Islet of Langerhans (tissue), 1 donor: ENCODE data around the gene PRDX5.

Experiments
- FAIRE-seq: peaks from one replicate; lab custom pipeline; 2011; peaks lifted over from hg19 to GRCh38; lab: Jason Lieb, UNC

The PRDX5 gene

GRCh38 chr11:64349025-64349387 lies 31.1 kb downstream of the PRDX5 start:
- no peak for FAIRE-seq

DNA sequence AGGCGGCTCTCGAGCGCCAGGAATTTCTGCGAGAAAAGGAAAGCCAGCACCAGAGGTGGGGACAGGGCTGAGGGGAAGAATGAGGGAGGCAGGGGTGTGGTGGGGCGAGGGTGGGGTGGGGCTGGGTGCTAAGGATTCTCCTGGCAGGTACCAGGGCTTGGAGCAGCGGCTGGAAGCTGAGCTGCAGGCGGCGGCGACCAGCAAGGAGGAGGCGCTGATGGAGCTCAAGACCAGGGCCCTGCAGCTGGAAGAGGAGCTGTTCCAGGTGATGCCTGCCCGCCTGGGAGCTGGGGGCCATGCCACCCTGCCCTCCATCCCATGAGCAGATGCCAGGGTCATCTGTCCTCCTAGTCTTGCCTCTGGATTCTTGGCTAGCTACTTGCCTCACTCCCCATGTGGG lies 31.5 kb downstream of the PRDX5 start:
- no peak for FAIRE-seq

GRCh38 chr11:64351136-64351631 lies 33.3 kb downstream of the PRDX5 start:
- no peak for FAIRE-seq

GRCh38 chr11:64352099-64352994 lies 34.4 kb downstream of the PRDX5 start:
- no peak for FAIRE-seq

DNA sequence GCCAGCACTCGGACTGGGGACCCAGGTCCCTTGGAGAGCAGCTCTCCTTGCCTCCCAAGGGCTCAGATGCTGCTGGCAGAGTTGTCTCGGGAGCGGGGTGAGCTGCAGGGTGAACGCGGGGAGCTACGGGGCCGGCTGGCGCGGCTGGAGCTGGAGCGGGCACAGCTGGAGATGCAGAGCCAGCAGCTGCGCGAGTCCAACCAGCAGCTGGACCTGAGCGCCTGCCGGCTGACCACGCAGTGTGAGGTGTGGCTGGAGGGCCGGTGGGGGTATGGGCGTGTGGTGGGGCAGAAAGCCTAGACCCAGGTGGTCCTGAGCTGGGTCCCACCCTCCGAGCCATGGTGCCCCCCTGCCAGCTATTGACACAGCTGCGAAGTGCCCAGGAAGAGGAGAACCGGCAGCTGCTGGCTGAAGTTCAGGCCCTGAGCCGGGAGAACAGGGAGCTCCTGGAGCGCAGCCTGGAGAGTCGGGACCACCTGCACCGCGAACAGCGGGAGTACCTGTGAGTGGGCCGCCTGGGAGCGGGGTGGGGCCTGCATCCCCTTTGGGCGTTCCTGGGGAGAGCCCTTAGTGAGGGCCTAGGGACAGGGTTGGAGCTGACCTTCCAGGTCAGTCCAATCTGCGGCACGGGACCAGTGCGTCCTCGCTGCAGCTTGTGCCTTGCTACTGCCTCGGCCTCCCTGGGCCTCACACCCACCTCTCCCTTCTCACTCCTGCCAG lies 35.2 kb downstream of the PRDX5 start:
- no peak for FAIRE-seq

- no peak for FAIRE-seq
These were observed 36.0 kb downstream of the PRDX5 start for GRCh38 chr11:64353715-64354506.

GRCh38 chr11:64355078-64355940 lies 37.4 kb downstream of the PRDX5 start:
- FAIRE-seq: no peak

DNA sequence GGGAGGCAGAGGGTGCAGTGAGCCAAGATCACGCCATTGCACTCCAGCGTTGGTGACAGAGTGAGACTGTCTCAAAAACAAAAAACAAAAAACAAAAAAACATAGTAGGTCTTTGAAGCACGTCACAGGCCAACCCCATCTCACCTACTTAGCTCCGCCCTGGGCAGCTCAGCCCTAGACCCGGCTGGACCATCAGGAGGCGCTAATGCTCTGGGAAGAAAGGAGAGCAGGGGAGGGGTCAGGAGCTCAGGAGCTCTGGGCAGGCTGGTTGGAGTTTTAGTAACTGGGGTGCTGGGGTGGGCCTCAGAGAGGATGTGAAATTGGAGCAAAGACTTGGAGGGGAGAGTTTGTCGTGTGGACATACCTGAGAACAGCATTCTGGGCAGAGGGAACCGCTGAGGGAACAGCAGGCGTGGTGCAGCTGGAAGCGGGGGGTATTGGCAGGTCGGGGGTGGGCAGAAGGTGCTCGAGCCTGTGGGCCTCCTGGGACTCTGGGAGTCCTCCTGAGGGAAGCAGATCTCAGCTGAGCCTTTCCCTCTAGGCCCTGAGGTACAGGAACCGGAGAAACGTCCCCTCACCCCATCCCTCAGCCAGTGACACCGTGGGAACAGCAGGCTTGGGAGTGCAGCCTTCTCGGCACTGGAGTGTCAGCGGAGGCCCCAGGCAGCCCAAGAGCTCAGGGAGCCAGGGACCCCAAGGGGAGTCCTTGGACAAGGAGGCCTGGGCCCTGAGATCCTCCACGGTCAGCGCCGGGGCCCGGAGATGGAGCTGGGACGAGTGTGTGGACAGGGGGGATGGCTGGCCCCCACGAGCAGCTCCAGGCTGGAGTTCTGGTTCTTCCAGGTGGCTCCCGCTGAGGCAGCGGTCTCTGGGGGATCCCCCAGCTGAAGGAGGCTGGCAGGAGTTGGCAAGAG lies 38.8 kb downstream of the PRDX5 start:
- no peak for FAIRE-seq

DNA sequence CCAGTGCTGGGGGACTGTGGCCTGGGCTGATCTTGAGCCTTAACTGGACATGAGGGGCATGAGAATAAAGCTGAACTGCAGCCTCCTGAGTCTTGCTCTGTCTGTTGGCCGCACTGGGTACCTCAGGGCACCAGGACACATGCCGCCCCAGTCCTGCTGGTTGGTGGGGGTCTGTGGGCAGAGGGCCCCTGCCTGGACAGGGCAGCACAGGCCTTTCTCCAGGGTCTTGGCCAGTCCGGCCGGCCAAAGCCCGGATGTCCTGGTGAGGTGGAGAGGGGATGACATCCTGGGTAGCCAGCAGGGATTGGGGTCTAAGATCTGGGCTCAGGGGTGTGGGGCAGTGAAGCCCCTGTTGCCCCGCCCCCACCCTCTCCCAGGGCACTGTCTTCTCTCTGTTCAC lies 39.5 kb downstream of the PRDX5 start:
- FAIRE-seq: no peak

DNA sequence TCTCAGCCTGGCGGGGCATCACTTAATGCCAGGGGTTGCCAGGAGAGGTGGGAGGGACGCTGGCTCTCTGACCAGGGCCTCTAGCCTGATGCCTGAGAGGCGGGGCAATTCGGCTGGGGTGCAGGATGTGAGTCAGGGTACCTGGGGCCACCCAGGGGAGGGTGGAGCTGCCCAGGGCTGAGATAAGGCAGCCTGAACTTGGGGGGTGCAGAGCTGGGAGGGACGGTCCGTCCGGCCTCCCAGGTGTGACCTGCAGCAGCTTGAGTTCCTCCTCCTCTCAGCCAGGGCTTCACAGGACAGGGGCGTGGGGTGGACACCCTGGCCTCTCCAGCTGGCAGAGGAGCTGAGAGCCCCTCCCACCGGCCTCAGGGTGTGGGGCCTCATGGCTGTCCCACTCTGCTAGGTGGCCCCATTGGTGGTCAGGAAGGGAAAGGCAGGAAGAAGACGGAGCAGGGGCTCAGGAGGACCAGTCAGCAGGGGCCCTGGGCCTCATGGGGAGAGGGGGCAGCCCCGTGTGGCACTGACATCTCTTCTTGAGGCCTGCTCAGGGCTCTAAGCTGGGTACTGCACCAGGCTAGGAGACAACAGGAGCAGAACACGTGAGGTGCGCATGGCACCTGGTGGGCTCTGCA lies 40.1 kb downstream of the PRDX5 start:
- FAIRE-seq: no peak

DNA sequence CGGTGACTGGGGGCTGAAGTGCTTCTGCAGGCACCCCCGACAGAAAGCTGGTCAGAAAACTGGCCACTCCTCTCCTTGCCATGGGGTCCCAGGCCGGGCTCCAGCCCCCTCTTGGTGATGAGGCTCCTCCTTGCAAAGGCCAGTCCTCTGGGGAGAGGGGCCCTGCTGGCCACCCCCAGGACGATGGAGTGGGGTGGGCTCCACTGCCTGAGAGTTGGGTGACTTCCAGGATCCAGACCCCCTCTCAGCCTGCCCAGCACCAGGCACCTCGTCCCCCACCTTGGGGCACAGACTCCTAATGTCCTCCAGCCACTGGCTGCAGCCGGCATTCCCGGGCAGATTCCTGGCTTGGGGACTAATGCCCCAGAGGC lies 40.6 kb downstream of the PRDX5 start:
- no peak for FAIRE-seq

GRCh38 chr11:64358907-64359711 lies 41.2 kb downstream of the PRDX5 start, which contains the start of gene RPS6KA4:
RPS6KA4 (plus strand) TSS chr11:64359162; CDS start chr11:64359236, 74 bp downstream.
- no peak for FAIRE-seq

- FAIRE-seq: no peak
These were observed 42.0 kb downstream of the PRDX5 start for GRCh38 chr11:64359712-64360445.

GRCh38 chr11:64360448-64360921 lies 42.6 kb downstream of the PRDX5 start:
- FAIRE-seq: no peak

DNA sequence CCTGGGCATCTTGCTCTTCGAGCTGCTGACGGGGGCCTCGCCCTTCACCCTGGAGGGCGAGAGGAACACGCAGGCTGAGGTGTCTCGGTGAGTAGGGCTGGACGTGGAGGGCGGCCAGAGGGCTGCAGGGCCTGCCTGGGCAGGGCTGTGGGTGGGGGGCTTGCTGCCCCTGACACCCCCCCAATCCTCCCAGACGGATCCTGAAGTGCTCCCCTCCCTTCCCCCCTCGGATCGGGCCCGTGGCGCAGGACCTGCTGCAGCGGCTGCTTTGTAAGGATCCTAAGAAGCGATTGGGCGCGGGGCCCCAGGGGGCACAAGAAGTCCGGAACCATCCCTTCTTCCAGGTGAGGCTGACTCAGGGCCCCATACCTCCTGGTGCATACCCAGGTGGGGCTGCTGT lies 43.7 kb downstream of the PRDX5 start:
- no peak for FAIRE-seq

- no peak for FAIRE-seq
These were observed 44.4 kb downstream of the PRDX5 start for GRCh38 chr11:64362339-64362738.

- no peak for FAIRE-seq
These were observed 46.5 kb downstream of the PRDX5 start for GRCh38 chr11:64364435-64364834.

GRCh38 chr11:64364911-64365310 lies 47.0 kb downstream of the PRDX5 start:
- FAIRE-seq: no peak
